ENCODE data around the gene FLAD1. TPM values are rescaled to one million over a fixed set of nuclear protein-coding genes. Genes with fewer than 3 reads are reported as not detected.

FLAD1 gene
- total and polyA plus RNA-seq, 11 donors = 19.4 to 50.7 (median 27.4) TPM

DNA sequence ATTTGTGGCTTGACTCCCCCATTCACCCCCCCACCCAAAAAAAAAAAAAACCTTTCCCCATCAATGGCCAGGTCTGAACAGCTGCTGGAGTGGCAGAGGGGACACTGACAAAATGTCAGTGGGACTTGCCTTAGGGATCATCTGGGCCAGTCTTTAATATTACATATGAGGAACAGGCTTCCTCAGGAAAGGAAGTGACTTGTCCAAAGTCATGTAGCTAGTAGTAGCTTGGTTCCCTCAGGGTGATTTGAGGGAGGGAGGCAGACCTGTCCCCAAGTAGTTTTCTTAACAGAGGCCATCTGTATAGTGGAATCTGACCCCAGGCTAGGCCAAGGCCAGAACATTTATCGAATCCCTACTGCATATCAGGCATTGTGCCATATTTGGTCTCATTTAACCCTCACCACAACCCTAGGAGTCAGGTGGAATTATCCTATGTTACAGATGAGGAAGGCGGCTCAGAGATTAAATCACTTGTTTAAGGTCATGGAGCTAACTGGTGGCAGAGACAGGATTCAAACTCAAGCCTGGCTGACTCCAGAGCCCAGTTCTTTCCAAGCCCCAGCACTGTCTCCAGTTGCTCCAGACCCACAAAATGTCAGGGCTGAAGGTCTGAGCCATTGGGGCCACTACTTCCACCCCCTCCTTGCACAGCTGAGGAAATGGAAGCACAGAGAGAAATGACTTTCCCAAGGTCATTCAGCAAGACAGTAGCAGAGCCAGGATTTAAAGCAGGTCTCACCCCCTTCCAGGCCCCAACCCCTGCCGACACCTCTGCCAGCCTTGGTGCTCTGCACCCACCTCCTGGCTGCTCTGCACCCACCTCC lies 29.8 kb downstream of the FLAD1 start:
- H3K27me3 ChIP-seq = no peaks in the 10 kb centered on the region
- no peak for ATAC-seq
- TF ChIP-seq POLR2A (IDR thresholded peaks at IDR 0.05) (no peak), CTCF (IDR thresholded peaks at IDR 0.05) (no peak)
- 69 to 78% (median 74%) methylated on average over 3 of the region's 3 CpGs for WGBS, 4 donors
- DNase-seq = no peak
- intact Hi-C loops (cut with DNase I) = loop anchor here in 2 of 10 donors (5.0 kb wide), 1 partner anchor 46 kb away; no protein-coding TSS in a partner anchor
- H3K9me3 ChIP-seq = no peaks in the 10 kb centered on the region
- H3K4me3 ChIP-seq = peak overlapping the region in 1 of 12 donors; percentile 5
- peak overlapping the region in 6 of 12 donors; percentile 30 to 97 (median 52) for H3K27ac ChIP-seq
- peaks cover 0 to 25% (median 17%) of the 10 kb centered on the region in 9 donors for H3K36me3 ChIP-seq
- peaks cover 7 to 78% (median 38%) of the 10 kb centered on the region in 12 donors for H3K4me1 ChIP-seq

- Histone ChIP-seq H3K27ac (peak overlapping the region in 3 of 12 donors; percentile 47 to 97 (median 63)), H3K4me1 (peaks cover 8 to 74% (median 34%) of the 10 kb centered on the region in 12 donors)
- intact Hi-C loops (cut with DNase I) = loop anchor here in 2 of 10 donors (5.0 kb wide), 1 partner anchor 46 kb away; no protein-coding TSS in a partner anchor
Measured at GRCh38 chr1:155013632-155014031, 30.5 kb downstream of the FLAD1 start.

GRCh38 chr1:155014709-155015508 lies 31.8 kb downstream of the FLAD1 start:
- ATAC-seq (no peak), DNase-seq (peak in 1 of 5 donors; percentile 68)
- peaks cover 8 to 64% (median 31%) of the 10 kb centered on the region in 12 donors for H3K4me1 ChIP-seq
- H3K27me3 ChIP-seq = no peaks in the 10 kb centered on the region
- H3K4me3 ChIP-seq = no peak overlapping the region
- peaks cover 0 to 25% (median 17%) of the 10 kb centered on the region in 9 donors for H3K36me3 ChIP-seq
- intact Hi-C loops (cut with DNase I) = loop anchor here in 7 of 10 donors (5.0 kb wide), 5 partner anchors 37 to 58 kb away; partner anchors contain the start of genes ADAM15 (in 1 of the 7), CKS1B (in 1 of the 7), PBXIP1 (in 1 of the 7) and PYGO2 (in 1 of the 7)
- no peak for TF ChIP-seq CTCF (IDR thresholded peaks at IDR 0.05)
- no peak for TF ChIP-seq POLR2A (IDR thresholded peaks at IDR 0.05)
- H3K9me3 ChIP-seq = no peaks in the 10 kb centered on the region
- H3K27ac ChIP-seq = no peak overlapping the region
- WGBS, 4 donors = 92 to 94% (median 94%) methylated on average over 28 to 31 of the region's 31 CpGs

More at GRCh38 chr1:155013632-155014031, 30.5 kb downstream of the FLAD1 start:
- DNase-seq = no peak
- no peak for TF ChIP-seq POLR2A (IDR thresholded peaks at IDR 0.05)
- TF ChIP-seq CTCF (IDR thresholded peaks at IDR 0.05) = no peak
- H3K4me3 ChIP-seq = peak overlapping the region in 1 of 12 donors; percentile 5
- peaks cover 0 to 25% (median 17%) of the 10 kb centered on the region in 9 donors for H3K36me3 ChIP-seq
- H3K9me3 ChIP-seq = no peaks in the 10 kb centered on the region
- no peaks in the 10 kb centered on the region for H3K27me3 ChIP-seq
- ATAC-seq = no peak
- WGBS, 4 donors = 50 to 62% (median 51%) methylated on average over 7 to 8 of the region's 8 CpGs

Data from heart left ventricle (tissue), 16 donors.